GM23248 (cell line): Measurements from ENCODE around the gene SLC12A9. TPM values are rescaled to one million over a fixed set of nuclear protein-coding genes. Genes with fewer than 3 reads are reported as not detected.

Experiments used
- DNase-seq: peaks from one replicate; pipeline ENCODE4 v3.0.0-alpha.2; 2015
- H2AFZ ChIP-seq: fragments of 200-600 bp; sonication (generic); 2 replicates; pipeline ENCODE4 v1.6.1; 2016; ENCODE audit warnings: antibody characterized with exemption
- H3F3A ChIP-seq: fragments of 200-600 bp; sonication (generic); 2 replicates; pipeline ENCODE4 v1.6.1; 2016; ENCODE audit warnings: mild to moderate bottlenecking, antibody characterized with exemption, mixed run types; ENCODE audit not compliant: insufficient read depth
- H3K27ac ChIP-seq: fragments of 200-600 bp; sonication (generic); 2 replicates; pipeline ENCODE4 v1.5.1; 2016; ENCODE audit warnings: mild to moderate bottlenecking
- H3K27me3 ChIP-seq: fragments of 200-600 bp; sonication (generic); replicated peaks from 2 replicates; pipeline ENCODE4 v1.6.1; 2016; ENCODE audit warnings: mild to moderate bottlenecking; ENCODE audit not compliant: insufficient read depth
- H3K36me3 ChIP-seq: fragments of 200-600 bp; sonication (generic); 2 replicates; pipeline ENCODE4 v1.6.1; 2016; ENCODE audit warnings: low read depth, mild to moderate bottlenecking
- H3K4me1 ChIP-seq: fragments of 200-600 bp; sonication (generic); 2 replicates; pipeline ENCODE4 v1.6.1; 2016; ENCODE audit warnings: mild to moderate bottlenecking; ENCODE audit not compliant: insufficient read depth
- H3K4me2 ChIP-seq: fragments of 200-600 bp; sonication (generic); one replicate; pipeline ENCODE4 v1.6.1; 2016; ENCODE audit warnings: mild to moderate bottlenecking; ENCODE audit not compliant: unreplicated experiment
- H3K4me3 ChIP-seq: fragments of 200-600 bp; sonication (generic); 2 replicates; pipeline ENCODE4 v1.5.1; 2016; ENCODE audit warnings: mild to moderate bottlenecking
- H3K79me2 ChIP-seq: fragments of 200-600 bp; sonication (generic); 2 replicates; pipeline ENCODE4 v1.6.1; 2016; ENCODE audit warnings: mild to moderate bottlenecking; ENCODE audit not compliant: insufficient read depth
- H3K9ac ChIP-seq: fragments of 200-600 bp; sonication (generic); 2 replicates; pipeline ENCODE4 v1.6.1; 2016; ENCODE audit warnings: mild to moderate bottlenecking
- H3K9me2 ChIP-seq: fragments of 200-600 bp; sonication (generic); 2 replicates; pipeline ENCODE4 v1.6.1; 2016; ENCODE audit warnings: mixed run types, mild to moderate bottlenecking, moderate library complexity; ENCODE audit not compliant: insufficient read depth
- H3K9me3 ChIP-seq: fragments of 200-600 bp; sonication (generic); one replicate; pipeline ENCODE4 v1.6.1; 2017; ENCODE audit warnings: low read depth
- H4K20me1 ChIP-seq: fragments of 200-600 bp; sonication (generic); 2 replicates; pipeline ENCODE4 v1.6.0; 2016; ENCODE audit not compliant: insufficient read depth
- EZH2 ChIP-seq: fragments of 200-600 bp; sonication (generic); IDR thresholded peaks from 2 replicates; pipeline ENCODE4 v1.6.1; 2018; ENCODE audit warnings: antibody characterized with exemption, mild to moderate bottlenecking; ENCODE audit not compliant: insufficient read depth, poor library complexity, severe bottlenecking
- EZH2phosphoT487 ChIP-seq: fragments of 200-600 bp; sonication (generic); IDR thresholded peaks from 2 replicates; pipeline ENCODE4 v1.6.1; 2018; ENCODE audit warnings: antibody characterized with exemption, moderate library complexity, mild to moderate bottlenecking, low read depth; ENCODE audit not compliant: insufficient read depth
- WGBS, 2 experiments: methylation state at CpG; one replicate each; pipeline ENCODE4 v1.1.6; 2015 to 2017; ENCODE audit warnings: low lambda C conversion rate in 2 of 2, low coverage in 1 of 2; ENCODE audit errors: missing lambda C conversion rate in 2 of 2; 5-methylcytosine and 5-hydroxymethylcytosine counted together
- in situ Hi-C: fragments of 300-500 bp; cut with MboI; formaldehyde crosslinking; loops from 2 replicates; pipeline ENCODE4 v1.15.0; 2020
- polyA plus RNA-seq: library from polyadenylated mRNA; unstranded; fragments of >200 nt; fragmentation: Nextera tagmentation; extraction: Ambion mirVana; gene quantifications from 2 replicates; pipeline ENCODE4 v1.2.1, GENCODE V29; 2016
- total RNA-seq: library from RNA; depleted of rRNA; stranded (reverse); fragments of >200 nt; shearing (Covaris generic); gene quantifications from 2 replicates; pipeline ENCODE4 v1.2.3, GENCODE V29; 2014

Gene SLC12A9
- total and polyA plus RNA-seq, 2 experiments from 2014 or later: 6.1 to 16.8 TPM

DNA sequence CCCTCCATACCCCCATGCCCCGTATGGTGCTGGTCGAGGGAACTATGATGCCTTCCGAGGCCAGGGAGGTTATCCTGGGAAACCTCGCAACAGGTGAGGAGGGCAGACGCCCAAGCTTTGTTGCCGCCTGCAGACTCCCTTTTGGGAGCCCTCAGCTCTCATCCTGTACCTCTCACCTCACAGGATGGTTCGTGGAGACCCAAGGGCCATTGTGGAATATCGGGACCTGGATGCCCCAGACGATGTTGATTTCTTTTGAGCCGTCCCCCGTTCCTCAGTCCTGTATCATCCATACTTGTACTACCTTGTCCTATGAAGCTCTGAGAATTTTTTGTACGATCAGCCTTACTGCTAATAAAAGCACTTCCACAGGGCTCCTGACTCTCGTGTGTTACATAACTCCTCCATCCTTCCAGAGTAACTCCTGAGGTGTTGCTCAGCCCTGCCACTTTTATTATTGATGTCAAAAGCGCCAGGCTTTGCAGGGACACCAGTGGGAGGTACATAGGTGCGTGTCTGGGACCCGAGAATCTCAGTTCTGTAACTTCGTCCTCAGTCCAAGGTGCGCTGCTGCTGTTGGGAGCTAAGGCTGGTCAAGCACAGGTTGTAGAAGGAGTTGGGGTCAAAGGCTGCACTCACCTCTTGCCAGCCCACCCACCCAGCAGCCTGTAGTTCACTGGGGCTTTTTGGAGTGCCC, 35.9 kb downstream of the SLC12A9 start:
- in situ Hi-C loops: no loop called here

DNA sequence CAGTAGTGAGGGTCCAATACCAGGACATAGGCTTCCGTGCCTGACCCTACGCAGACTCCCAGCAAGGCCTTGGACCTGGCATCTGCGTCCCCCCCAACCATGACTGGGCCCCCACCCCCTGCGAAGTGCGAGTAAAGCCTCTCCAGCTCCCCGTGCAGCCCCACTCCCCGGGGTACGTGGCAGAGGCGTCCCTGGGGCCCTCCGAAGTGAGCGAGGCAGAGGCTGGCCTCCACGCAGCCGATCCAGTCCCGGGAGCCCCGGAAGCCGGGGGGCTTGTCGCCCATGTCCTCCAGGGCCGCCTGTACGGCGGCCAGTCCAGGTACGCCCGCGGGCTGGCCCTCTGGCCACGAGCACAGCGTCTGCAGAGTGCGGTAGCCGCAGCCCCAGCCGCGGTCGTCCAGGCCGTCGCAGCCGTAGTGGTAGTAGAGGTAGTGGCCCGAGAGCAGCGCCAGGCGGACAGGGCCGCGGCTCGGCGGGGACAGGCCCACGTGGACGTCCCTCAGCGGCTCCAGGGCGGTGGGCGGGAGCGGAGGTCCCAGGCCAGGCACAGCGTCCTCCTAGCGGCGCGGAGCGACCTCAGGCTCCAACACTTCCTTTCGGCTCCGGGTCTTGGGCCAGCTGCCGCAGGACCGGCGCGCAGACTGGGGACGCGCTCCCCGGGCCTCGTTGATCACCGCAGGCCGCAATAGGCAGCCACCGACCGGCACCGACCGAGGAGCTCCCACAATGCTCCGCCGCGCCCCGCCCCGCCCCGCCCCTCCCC, 36.7 kb downstream of the SLC12A9 start, which contains the start of gene UFSP1:
Gene UFSP1, minus strand, starts transcription at position 728 of the 763 bp plus-strand sequence. Its CDS starts 444 bp downstream, at position 284.
- no peak for DNase-seq
- Histone ChIP-seq H3F3A (peaks cover 18% of the 10 kb centered on the region; the same call in 1 of the 2 replicates), H3K9ac (peak within 1 kb of the TSS; percentile 94), H2AFZ (peak within 1 kb of the TSS; percentile 90), H3K79me2 (peaks cover 23% of the 10 kb centered on the region), H3K4me2 (peak within 1 kb of the TSS; percentile 84), H4K20me1 (no peaks in the 10 kb centered on the region), H3K4me3 (peak within 1 kb of the TSS; percentile 82), H3K27ac (peak within 1 kb of the TSS; percentile 77), H3K27me3 (no peaks in the 10 kb centered on the region), H3K9me2 (no peaks in the 10 kb centered on the region), H3K4me1 (peaks cover 11% of the 10 kb centered on the region), H3K36me3 (peaks cover 25% of the 10 kb centered on the region), H3K9me3 (no peaks in the 10 kb centered on the region)
- WGBS, 2 experiments: 7% methylated on average over 47 to 50 of the region's 73 CpGs
- no peak for TF ChIP-seq EZH2
- no peak for TF ChIP-seq EZH2phosphoT487
- in situ Hi-C loops: no loop called here

More for the DNA sequence above, 35.9 kb downstream of the SLC12A9 start:
- Histone ChIP-seq H3K27me3 (no peaks in the 10 kb centered on the region), H3K9me3 (no peaks in the 10 kb centered on the region), H4K20me1 (no peaks in the 10 kb centered on the region), H3K79me2 (peaks cover 30% of the 10 kb centered on the region), H3K9me2 (no peaks in the 10 kb centered on the region), H3K4me3 (peak overlapping the region; percentile 82), H3F3A (peaks cover 23% of the 10 kb centered on the region; the same call in 1 of the 2 replicates), H3K9ac (peak overlapping the region; percentile 94), H3K4me2 (peak overlapping the region; percentile 84), H3K27ac (peak overlapping the region; percentile 77), H2AFZ (no peak overlapping the region), H3K36me3 (peaks cover 32% of the 10 kb centered on the region), H3K4me1 (peaks cover 11% of the 10 kb centered on the region)
- WGBS, 2 experiments: 67% methylated on average over 17 to 18 of the region's 18 CpGs
- TF ChIP-seq EZH2 (no peak), EZH2phosphoT487 (no peak)
- DNase-seq: peak; percentile 43

DNA sequence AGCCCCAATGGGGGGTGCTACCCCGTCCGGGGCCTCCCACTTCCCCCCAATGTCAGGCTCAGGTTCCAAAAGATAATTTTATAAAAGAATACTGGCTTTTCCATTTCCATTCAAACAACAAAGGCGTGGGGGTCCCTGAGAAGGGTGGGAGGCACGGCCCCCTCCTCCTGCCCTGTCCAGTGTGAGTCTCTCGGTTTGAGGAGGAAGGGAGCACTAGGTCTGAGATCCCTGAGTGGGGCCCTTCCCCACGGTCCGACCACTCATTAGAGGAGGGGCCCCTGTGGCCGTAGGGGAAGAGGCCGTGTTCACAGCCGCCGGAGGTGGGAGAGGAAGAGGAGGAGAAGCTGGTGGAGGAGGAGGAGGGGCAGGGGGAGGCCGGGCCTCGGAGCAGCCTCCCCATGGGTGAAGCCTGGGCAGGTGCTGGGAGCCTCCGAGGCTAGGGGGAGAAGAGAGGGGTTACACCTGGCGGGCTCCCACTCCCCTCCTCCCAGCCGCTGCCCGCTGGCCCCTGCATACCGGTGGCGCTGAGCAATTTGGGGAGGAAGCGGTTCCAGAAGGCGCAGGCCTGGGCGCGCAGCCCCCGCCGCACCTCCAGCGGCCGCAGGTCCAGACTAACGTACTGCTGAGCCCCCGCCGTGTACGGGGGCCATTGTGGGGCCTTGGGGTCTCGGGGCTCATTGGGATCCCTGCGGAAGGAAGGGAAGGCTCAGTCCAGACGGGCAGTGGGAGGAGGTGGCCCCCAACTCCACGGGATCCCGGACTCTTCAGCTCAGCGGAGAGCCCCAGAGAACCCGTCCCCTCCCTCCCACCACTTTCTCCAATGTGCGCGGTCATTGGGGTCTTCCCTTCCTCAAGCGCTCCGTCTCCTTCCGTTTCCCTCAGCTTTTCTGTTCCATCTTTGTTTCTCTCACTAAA, 38.4 kb downstream of the SLC12A9 start:
- in situ Hi-C loops: no loop called here
- H2AFZ ChIP-seq: peak overlapping the region; percentile 90

More for the DNA sequence above, 38.4 kb downstream of the SLC12A9 start:
- Histone ChIP-seq H3K9me3 (no peaks in the 10 kb centered on the region), H3K9ac (peak overlapping the region; percentile 65; the same call in 1 of the 2 replicates), H3K36me3 (peaks cover 14% of the 10 kb centered on the region), H3F3A (0 out of 2 replicates have a peak, but pooled peaks cover 14% of the 10 kb centered on the region), H3K4me2 (peak overlapping the region; percentile 70), H4K20me1 (no peaks in the 10 kb centered on the region), H3K9me2 (no peaks in the 10 kb centered on the region), H3K27me3 (peaks cover 8% of the 10 kb centered on the region), H3K79me2 (peaks cover 21% of the 10 kb centered on the region), H3K27ac (peak overlapping the region; percentile 56), H3K4me1 (peaks cover 11% of the 10 kb centered on the region), H3K4me3 (peak overlapping the region; percentile 72)
- no peak for DNase-seq
- no peak for TF ChIP-seq EZH2phosphoT487
- no peak for TF ChIP-seq EZH2
- 34 to 37% methylated on average over 18 to 43 of the region's 43 CpGs for WGBS, 2 experiments
